H1 (cell line): ENCODE data around the gene TTC39A. TPM values are rescaled to one million over a fixed set of nuclear protein-coding genes. Genes with fewer than 3 reads are reported as not detected.
A peak's percentile ranks its signal among the peaks of the same experiment; 100 is the strongest.

Experiments
- CTCF ChIA-PET: fragments of 300-600 bp; sonication (Branson Sonifier 250); formaldehyde crosslinking; loops from one replicate; lab custom pipeline; 2021; ENCODE audit not compliant: partially characterized antibody; lab: Charles Lee
- POLR2A ChIA-PET: fragments of 300-600 bp; sonication (Branson Sonifier 250); formaldehyde crosslinking; loops from one replicate; lab custom pipeline; 2021; ENCODE audit warnings: inconsistent platforms; ENCODE audit not compliant: partially characterized antibody; lab: Charles Lee
- DNase-seq, 2 experiments: peaks; one replicate each; pipeline versions ENCODE4 v3.0.0 to v3.0.0-alpha.2; 2010 to 2022; ENCODE audit warnings: low spot score in 2 of 2, low read depth in 1 of 2, mixed read lengths in 1 of 2
- FAIRE-seq: peaks from 2 replicates; lab custom pipeline; 2011; peaks lifted over from hg19 to GRCh38; lab: Jason Lieb, UNC
- H2AFZ ChIP-seq: 2 replicates; pipeline ENCODE4 v1.8.1; 2012; ENCODE audit warnings: low read length, inconsistent platforms
- H2AK5ac ChIP-seq: 2 replicates; pipeline ENCODE4 v1.6.1; 2013; ENCODE audit warnings: low read depth, low read length
- H2BK120ac ChIP-seq: replicated peaks from 2 replicates; pipeline ENCODE3; 2013; ENCODE audit warnings: low read depth, low read length, inconsistent platforms
- H2BK12ac ChIP-seq: 2 replicates; pipeline ENCODE4 v1.6.1; 2013; ENCODE audit warnings: low read depth, low read length
- H2BK15ac ChIP-seq: 2 replicates; pipeline ENCODE4 v1.6.1; 2013; ENCODE audit warnings: low read length
- H2BK20ac ChIP-seq: 2 replicates; pipeline ENCODE4 v1.6.1; 2013; ENCODE audit warnings: low read length
- H2BK5ac ChIP-seq: 2 replicates; pipeline ENCODE4 v1.6.1; 2013; ENCODE audit warnings: low read depth, low read length
- H3K14ac ChIP-seq: 2 replicates; pipeline ENCODE4 v1.6.1; 2013; ENCODE audit warnings: inconsistent platforms; ENCODE audit not compliant: insufficient read length
- H3K18ac ChIP-seq: 2 replicates; pipeline ENCODE4 v1.6.1; 2013; ENCODE audit warnings: low read length; ENCODE audit errors: extremely low read depth
- H3K23ac ChIP-seq: 2 replicates; pipeline ENCODE4 v1.6.1; 2013; ENCODE audit warnings: inconsistent platforms; ENCODE audit not compliant: insufficient read length
- H3K23me2 ChIP-seq: 2 replicates; pipeline ENCODE4 v1.6.1; 2013; ENCODE audit warnings: low read depth, low read length
- H3K27ac ChIP-seq: 2 replicates; pipeline ENCODE4 v1.6.1; 2011; ENCODE audit warnings: low read depth, low read length, inconsistent platforms
- H3K27me3 ChIP-seq, 4 experiments: replicated peaks in 1 of 4; 1 replicate in 1 of 4; 2 replicates in 3 of 4; pipeline versions ENCODE4 v1.6.1 to v1.8.1; 2011 to 2013; ENCODE audit warnings: low read length in 3 of 4, mild to moderate bottlenecking in 3 of 4, inconsistent platforms in 2 of 4, mixed read lengths in 2 of 4, moderate library complexity in 1 of 4; ENCODE audit not compliant: control insufficient read depth in 3 of 4, insufficient read depth in 3 of 4; ENCODE audit errors: extremely low read depth in 1 of 4
- H3K36me3 ChIP-seq, 4 experiments: 2 replicates each; pipeline versions ENCODE4 v1.6.1 to v1.8.1; 2011 to 2013; ENCODE audit warnings: mild to moderate bottlenecking in 4 of 4, low read length in 3 of 4, moderate library complexity in 2 of 4, control low read depth in 1 of 4, inconsistent platforms in 1 of 4; ENCODE audit not compliant: insufficient read depth in 4 of 4, control insufficient read depth in 2 of 4
- H3K4ac ChIP-seq: replicated peaks from 2 replicates; pipeline ENCODE3; 2013; ENCODE audit warnings: low read length, low read depth, mixed read lengths, inconsistent platforms; ENCODE audit not compliant: insufficient read length
- H3K4me1 ChIP-seq, 4 experiments: replicated peaks in 1 of 4; 1 replicate in 1 of 4; 2 replicates in 3 of 4; pipeline versions ENCODE4 v1.6.1 to v1.8.1; 2011 to 2013; ENCODE audit warnings: low read length in 3 of 4, inconsistent platforms in 2 of 4, mixed read lengths in 1 of 4; ENCODE audit not compliant: insufficient read depth in 4 of 4, control insufficient read depth in 3 of 4
- H3K4me2 ChIP-seq, 2 experiments: 2 replicates each; pipeline versions ENCODE4 v1.6.1 to v1.8.1; 2011 to 2013; ENCODE audit warnings: low read depth in 2 of 2, low read length in 2 of 2, control low read depth in 1 of 2, inconsistent platforms in 1 of 2, mild to moderate bottlenecking in 1 of 2; ENCODE audit not compliant: insufficient read depth in 1 of 2
- H3K4me3 ChIP-seq, 4 experiments: fragments of 200-600, 300-600 bp in 1 of 4; sonication (generic), shearing (Covaris generic), sonication (Bioruptor Twin) in 1 of 4; 2 replicates each; pipeline versions ENCODE4 v1.5.1 to v1.8.1; 2011 to 2016; ENCODE audit warnings: low read length in 4 of 4, low read depth in 3 of 4, control low read depth in 2 of 4, inconsistent platforms in 2 of 4, mild to moderate bottlenecking in 2 of 4, mixed read lengths in 1 of 4, moderate library complexity in 1 of 4; ENCODE audit not compliant: insufficient read depth in 2 of 4; ENCODE audit errors: extremely low read depth in 1 of 4
- H3K56ac ChIP-seq: replicated peaks from 2 replicates; pipeline ENCODE3; 2013; ENCODE audit warnings: low read depth, mild to moderate bottlenecking, mixed read lengths, low read length, inconsistent platforms; ENCODE audit not compliant: insufficient read length
- H3K79me1 ChIP-seq: 2 replicates; pipeline ENCODE4 v1.6.1; 2013; ENCODE audit warnings: low read depth, low read length, control low read depth
- H3K79me2 ChIP-seq, 2 experiments: 2 replicates each; pipeline versions ENCODE4 v1.6.1 to v1.8.1; 2012 to 2013; ENCODE audit warnings: low read length in 2 of 2, mild to moderate bottlenecking in 2 of 2, inconsistent platforms in 1 of 2; ENCODE audit not compliant: insufficient read depth in 2 of 2, control insufficient read depth in 1 of 2
- H3K9ac ChIP-seq, 4 experiments: replicated peaks in 1 of 4; 1 replicate in 1 of 4; 2 replicates in 3 of 4; pipeline versions ENCODE4 v1.6.1 to v1.8.1; 2011 to 2013; ENCODE audit warnings: low read depth in 3 of 4, low read length in 3 of 4, control low read depth in 2 of 4, mild to moderate bottlenecking in 2 of 4, moderate library complexity in 2 of 4, inconsistent platforms in 1 of 4; ENCODE audit errors: extremely low read depth in 1 of 4
- H3K9me3 ChIP-seq, 2 experiments: 2 replicates each; pipeline versions ENCODE4 v1.6.1 to v1.8.1; 2012 to 2013; ENCODE audit warnings: mild to moderate bottlenecking in 2 of 2, moderate library complexity in 2 of 2, control low read depth in 1 of 2, inconsistent platforms in 1 of 2, low read depth in 1 of 2, low read length in 1 of 2, mixed read lengths in 1 of 2; ENCODE audit not compliant: insufficient read depth in 2 of 2
- H4K20me1 ChIP-seq, 2 experiments: replicated peaks in 1 of 2; 2 replicates each; pipeline versions ENCODE3 to v1.8.1; 2011 to 2013; ENCODE audit warnings: inconsistent platforms in 2 of 2, low read length in 2 of 2, mild to moderate bottlenecking in 1 of 2; ENCODE audit not compliant: insufficient read depth in 2 of 2, control insufficient read depth in 1 of 2
- H4K5ac ChIP-seq: 2 replicates; pipeline ENCODE4 v1.6.1; 2013; ENCODE audit warnings: low read length, low read depth, mixed read lengths, inconsistent platforms; ENCODE audit not compliant: insufficient read length
- H4K8ac ChIP-seq: 2 replicates; pipeline ENCODE4 v1.8.0; 2013; ENCODE audit warnings: mild to moderate bottlenecking, moderate library complexity, low read length, inconsistent platforms; ENCODE audit not compliant: insufficient read depth; ENCODE audit errors: extremely low read depth
- H4K91ac ChIP-seq: replicated peaks from 2 replicates; pipeline ENCODE3; 2013; ENCODE audit warnings: low read length, mixed read lengths, inconsistent platforms; ENCODE audit not compliant: insufficient read length
- KDM1A ChIP-seq: fragments of 200-600, 300-600 bp; sonication (generic); IDR thresholded peaks from 2 replicates; pipeline ENCODE4 v1.7.1; 2016; ENCODE audit warnings: mild to moderate bottlenecking, low read length, borderline replicate concordance
- SIN3A ChIP-seq, 2 experiments: IDR thresholded peaks in 1 of 2; conservative IDR thresholded peaks in 1 of 2; 2 replicates each; pipeline ENCODE4 v1.6.1; 2011 to 2012; ENCODE audit warnings: low read length in 2 of 2, improper control_type of control experiment in 1 of 2, low read depth in 1 of 2, mild to moderate bottlenecking in 1 of 2
- WGBS, 2 experiments: shearing (Covaris generic) in 1 of 2; methylation state at CpG; one replicate each; pipeline versions ENCODE4 v1.1.6 to v1.1.7; 2013 to 2015; ENCODE audit warnings: low lambda C conversion rate in 2 of 2, mixed read lengths in 2 of 2, inconsistent platforms in 1 of 2, low coverage in 1 of 2, missing lambda C conversion rate in 1 of 2; ENCODE audit not compliant: insufficient replicate concordance in 2 of 2, insufficient coverage in 1 of 2, insufficient read length in 1 of 2; ENCODE audit errors: extremely low coverage in 1 of 2, missing lambda C conversion rate in 1 of 2; 5-methylcytosine and 5-hydroxymethylcytosine counted together
- polyA plus RNA-seq, 7 experiments: library from polyadenylated mRNA; depleted of rRNA in 3 of 7; stranded (reverse) in 5 of 7; unstranded in 2 of 7; fragments of >200 nt in 5 of 7; fragments of 200-250 nt in 2 of 7; gene quantifications; 1 replicate in 5 of 7; 2 replicates in 1 of 7; 4 replicates in 1 of 7; pipeline versions ENCODE4 v1.2.1 to v1.2.3, GENCODE V29; 2011 to 2013; ENCODE audit warnings: missing spikeins in 2 of 7, mixed read lengths in 2 of 7
- total RNA-seq: library from RNA; stranded (reverse); fragmentation: NEBNext Ultra II Directional; extraction: Animal tissue kit (Norgen Biotek cat#: 25700); gene quantifications from 2 replicates; pipeline ENCODE4 v1.2.1, GENCODE V29; 2021

Gene TTC39A
- total and polyA plus RNA-seq, 2 of the 8 experiments (the other 6 are each of a cell fraction or from before 2014, with no cell fraction given): 5.5 to 5.8 TPM

DNA sequence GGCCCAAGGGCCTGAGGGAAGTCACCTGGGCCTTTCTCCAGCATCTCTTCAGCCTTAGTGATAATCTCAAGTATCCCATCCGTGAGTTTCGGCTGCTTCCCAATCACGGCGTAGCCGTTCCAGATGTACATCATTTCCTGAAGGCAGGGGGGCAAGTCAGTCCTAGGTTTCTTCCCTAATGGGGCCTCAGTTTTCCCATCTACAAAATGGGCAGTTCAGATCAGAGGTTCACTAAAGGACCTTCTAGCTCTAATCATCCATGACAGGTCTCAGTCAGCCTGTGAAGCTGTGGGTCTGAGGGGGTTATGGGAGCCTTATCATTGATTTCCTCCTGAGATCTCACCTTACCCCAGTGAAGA lies 39.9 kb downstream of the TTC39A start:
- Histone ChIP-seq H2BK20ac (no peak overlapping the region), H4K91ac (no peak overlapping the region), H3K4me2 (no peak overlapping the region), H4K20me1 (no peaks in the 10 kb centered on the region), H3K56ac (no peak overlapping the region)
- peak; percentile 31; the same call in 1 of the 2 replicates for TF ChIP-seq KDM1A
- no peak for TF ChIP-seq SIN3A (conservative IDR thresholded peaks at IDR 0.05 in 1 of 2, IDR thresholded peaks at IDR 0.05 in 1 of 2; ENCODE audit: low read depth in 1 of 2, low read length in 2 of 2)
- TF ChIP-seq, all 59 proteins: peak for 1
- WGBS, 2 experiments: 89% methylated on average over 5 of the region's 5 CpGs; no CpG with 5 or more reads in 1 of the 2 experiments
- Histone ChIP-seq H4K5ac (no peak overlapping the region), H4K8ac (no peak overlapping the region), H3K79me2 (no peaks in the 10 kb centered on the region), H3K27ac (no peak overlapping the region), H3K4me3 (no peak overlapping the region), H2BK12ac (no peak overlapping the region), H3K9me3 (no peaks in the 10 kb centered on the region), H3K4me1 (no peaks in the 10 kb centered on the region; a peak in 1 of 7 replicates), H3K23me2 (no peaks in the 10 kb centered on the region), H3K18ac (no peak overlapping the region), H3K36me3 (no peaks in the 10 kb centered on the region), H3K79me1 (no peaks in the 10 kb centered on the region), H3K9ac (no peak overlapping the region), H3K14ac (no peak overlapping the region), H2BK15ac (no peak overlapping the region), H2AK5ac (no peak overlapping the region), H3K4ac (no peak overlapping the region), H2BK5ac (no peak overlapping the region), H2BK120ac (no peak overlapping the region), H3K23ac (no peak overlapping the region), H3K27me3 (no peaks in the 10 kb centered on the region), H2AFZ (no peak overlapping the region)
- FAIRE-seq (no peak), DNase-seq (no peak)
- CTCF ChIA-PET: interaction anchor here (0.8 kb wide), 1 partner anchor 21 kb away, joined by 3 read pairs; no protein-coding TSS in a partner anchor
- POLR2A ChIA-PET: interaction anchor here (0.9 to 1.1 kb wide), 2 partner anchors 10 to 15 kb away, joined by 3 to 4 read pairs; no protein-coding TSS in a partner anchor
